MM.1S (cell line): ENCODE data around the gene VWA7.

Experiments
- DNase-seq: peaks from one replicate; pipeline ENCODE4 v3.0.0-alpha.2; 2015
- H2AFZ ChIP-seq: fragments of 300-600 bp; sonication (generic); 2 replicates; pipeline ENCODE4 v1.6.0; 2016; ENCODE audit warnings: antibody characterized with exemption, low read length
- H3F3A ChIP-seq: fragments of 300-600 bp; sonication (generic); 2 replicates; pipeline ENCODE4 v1.6.1; 2016; ENCODE audit warnings: mild to moderate bottlenecking, antibody characterized with exemption, low read length, moderate library complexity, mixed read lengths; ENCODE audit not compliant: insufficient read depth
- H3K27ac ChIP-seq: fragments of 300-600 bp; sonication (generic); 2 replicates; pipeline ENCODE4 v1.5.1; 2016; ENCODE audit warnings: mild to moderate bottlenecking, low read length
- H3K27me3 ChIP-seq: fragments of 300-600 bp; sonication (generic); replicated peaks from 2 replicates; pipeline ENCODE4 v1.6.0; 2016; ENCODE audit warnings: low read length; ENCODE audit not compliant: insufficient read depth
- H3K36me3 ChIP-seq: fragments of 300-600 bp; sonication (generic); replicated peaks from 2 replicates; pipeline ENCODE4 v1.6.1; 2016; ENCODE audit warnings: mild to moderate bottlenecking, low read length, mixed read lengths; ENCODE audit not compliant: insufficient read depth
- H3K4me1 ChIP-seq: fragments of 300-600 bp; sonication (generic); 2 replicates; pipeline ENCODE4 v1.6.1; 2016; ENCODE audit warnings: low read length, mixed read lengths
- H3K4me2 ChIP-seq: fragments of 300-600 bp; sonication (generic); 2 replicates; pipeline ENCODE4 v1.6.0; 2016; ENCODE audit warnings: low read depth, low read length
- H3K4me3 ChIP-seq: fragments of 300-600 bp; sonication (generic); 2 replicates; pipeline ENCODE4 v1.5.1; 2016; ENCODE audit warnings: low read length, mixed read lengths
- H3K79me2 ChIP-seq: fragments of 300-600 bp; sonication (generic); 2 replicates; pipeline ENCODE4 v1.6.1; 2016; ENCODE audit warnings: mixed run types, low read length, mixed read lengths
- H3K9ac ChIP-seq: fragments of 300-600 bp; sonication (generic); 2 replicates; pipeline ENCODE4 v1.6.1; 2016; ENCODE audit warnings: low read length, mixed read lengths
- H3K9me2 ChIP-seq: fragments of 300-600 bp; sonication (generic); replicated peaks from 2 replicates; pipeline ENCODE4 v1.6.1; 2016; ENCODE audit warnings: mild to moderate bottlenecking, low read length, mixed read lengths; ENCODE audit not compliant: insufficient read depth
- H3K9me3 ChIP-seq: fragments of 300-600 bp; sonication (generic); replicated peaks from 2 replicates; pipeline ENCODE4 v1.6.1; 2016; ENCODE audit warnings: mild to moderate bottlenecking, low read length, mixed read lengths; ENCODE audit not compliant: insufficient read depth
- H4K20me1 ChIP-seq: fragments of 300-600 bp; sonication (generic); 2 replicates; pipeline ENCODE4 v1.6.1; 2016; ENCODE audit warnings: mild to moderate bottlenecking, low read length, moderate library complexity, mixed read lengths; ENCODE audit not compliant: insufficient read depth
- CTCF ChIP-seq: fragments of 300-600 bp; sonication (generic); IDR thresholded peaks from 2 replicates; pipeline ENCODE4 v1.5.1; 2016; ENCODE audit warnings: antibody characterized with exemption, low read length, mixed read lengths
- EZH2 ChIP-seq: fragments of 300-600 bp; sonication (generic); optimal IDR thresholded peaks from 2 replicates; pipeline ENCODE3; 2017; ENCODE audit warnings: low read depth, mild to moderate bottlenecking, antibody characterized with exemption, low read length, mixed read lengths
- EZH2phosphoT487 ChIP-seq: fragments of 300-600 bp; sonication (generic); IDR thresholded peaks from 2 replicates; pipeline ENCODE4 v1.6.1; 2018; ENCODE audit warnings: antibody characterized with exemption, low read length

VWA7 gene

GRCh38 chr6:31762356-31762755 is 14.8 kb downstream of the VWA7 start, which contains the start of gene SAPCD1:
SAPCD1 (plus strand) TSS chr6:31762656; CDS start chr6:31763055, 399 bp downstream.
- no peak within 1 kb of the TSS for H3K9ac ChIP-seq
- H3K27me3 ChIP-seq: no peaks in the 10 kb centered on the region
- H3K27ac ChIP-seq: no peak within 1 kb of the TSS
- no peaks in the 10 kb centered on the region for H3K36me3 ChIP-seq
- peaks cover 16% of the 10 kb centered on the region for H3K4me1 ChIP-seq
- no peak for DNase-seq
- no peaks in the 10 kb centered on the region for H4K20me1 ChIP-seq
- H3K79me2 ChIP-seq: no peaks in the 10 kb centered on the region
- no peak within 1 kb of the TSS for H3K4me2 ChIP-seq
- H3K4me3 ChIP-seq: no peak within 1 kb of the TSS
- H2AFZ ChIP-seq: no peak within 1 kb of the TSS
- TF ChIP-seq CTCF: no peak
- no peak for TF ChIP-seq EZH2phosphoT487
- TF ChIP-seq EZH2: no peak
- H3K9me3 ChIP-seq: no peaks in the 10 kb centered on the region
- no peaks in the 10 kb centered on the region for H3K9me2 ChIP-seq
- no peaks in the 10 kb centered on the region; the same call in 1 of the 2 replicates for H3F3A ChIP-seq

- H3K27me3 ChIP-seq: no peaks in the 10 kb centered on the region
- peaks cover 16% of the 10 kb centered on the region for H3K4me1 ChIP-seq
- no peak for TF ChIP-seq EZH2phosphoT487
- TF ChIP-seq CTCF: no peak
- no peak for TF ChIP-seq EZH2
- no peaks in the 10 kb centered on the region for H3K9me2 ChIP-seq
- H3K4me2 ChIP-seq: no peak overlapping the region
- H4K20me1 ChIP-seq: no peaks in the 10 kb centered on the region
- no peak overlapping the region for H3K4me3 ChIP-seq
- no peaks in the 10 kb centered on the region; the same call in 1 of the 2 replicates for H3F3A ChIP-seq
- no peaks in the 10 kb centered on the region for H3K79me2 ChIP-seq
- H3K9ac ChIP-seq: no peak overlapping the region
- H3K27ac ChIP-seq: no peak overlapping the region
- H3K9me3 ChIP-seq: no peaks in the 10 kb centered on the region
- H3K36me3 ChIP-seq: no peaks in the 10 kb centered on the region
- no peak overlapping the region for H2AFZ ChIP-seq
- no peak for DNase-seq
Measured at GRCh38 chr6:31761343-31761742, 15.8 kb downstream of the VWA7 start.

- TF ChIP-seq EZH2phosphoT487 (no peak), EZH2 (no peak), CTCF (no peak)
- no peaks in the 10 kb centered on the region for H3K36me3 ChIP-seq
Measured at GRCh38 chr6:31760790-31761189, 16.3 kb downstream of the VWA7 start.

More at GRCh38 chr6:31760790-31761189, 16.3 kb downstream of the VWA7 start:
- Histone ChIP-seq H3K9me2 (no peaks in the 10 kb centered on the region), H3F3A (no peaks in the 10 kb centered on the region; the same call in 1 of the 2 replicates), H3K4me2 (no peak overlapping the region), H2AFZ (no peak overlapping the region), H3K27me3 (no peaks in the 10 kb centered on the region), H3K4me1 (peaks cover 16% of the 10 kb centered on the region), H3K4me3 (no peak overlapping the region), H3K9ac (no peak overlapping the region), H3K9me3 (no peaks in the 10 kb centered on the region), H3K27ac (no peak overlapping the region), H3K79me2 (no peaks in the 10 kb centered on the region), H4K20me1 (no peaks in the 10 kb centered on the region)
- DNase-seq: no peak
